ENCODE results near the gene SERPINB8.

Gene SERPINB8

DNA sequence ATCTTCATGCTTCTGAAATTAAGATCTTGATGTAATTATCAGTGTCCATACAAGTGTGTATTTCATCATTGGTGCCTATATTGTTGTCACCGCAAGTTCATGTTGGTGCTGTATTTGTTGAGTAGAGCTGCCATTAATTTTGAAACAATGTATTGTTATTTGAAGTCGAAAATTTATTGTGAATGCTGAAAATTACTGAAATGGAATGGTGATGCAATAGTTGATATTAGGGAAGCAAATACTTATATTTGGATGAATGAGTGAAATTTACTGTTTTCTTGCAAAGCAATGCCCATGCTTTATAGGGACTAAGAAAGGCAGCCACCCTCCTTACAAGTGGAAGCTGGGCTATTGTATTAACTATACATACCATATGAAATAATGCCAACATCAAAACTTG is 41.6 kb downstream of the SERPINB8 start:
- FAIRE-seq (no peak), DNase-seq (ENCODE audit: low spot score) (no peak)

DNA sequence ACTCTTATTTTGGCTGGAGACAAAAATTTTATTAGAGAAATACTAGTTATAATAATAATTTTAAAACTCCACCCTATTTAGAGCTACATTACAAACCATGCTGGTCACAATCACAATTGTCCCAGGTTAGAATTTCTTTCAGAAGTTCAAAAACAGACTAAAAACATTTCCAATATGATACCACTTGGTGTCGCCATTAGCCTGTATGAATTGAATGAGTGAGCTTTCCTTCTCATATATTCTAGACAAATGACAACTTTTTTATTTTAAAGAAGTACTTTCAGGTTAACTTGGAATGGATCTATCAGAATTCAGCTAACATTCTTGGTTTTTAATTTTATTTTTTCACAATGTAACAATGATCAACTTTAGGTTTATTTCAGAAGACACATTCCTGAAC is 48.0 kb downstream of the SERPINB8 start:
- peak; percentile 57 for FAIRE-seq

GRCh38 chr18:64019922-64020756 is 50.3 kb downstream of the SERPINB8 start:
- FAIRE-seq (no peak), DNase-seq (ENCODE audit: low spot score) (no peak)

More for the DNA sequence above, 48.0 kb downstream of the SERPINB8 start:
- DNase-seq (ENCODE audit: low spot score): no peak

GRCh38 chr18:64026350-64026749 is 56.5 kb downstream of the SERPINB8 start:
- no peak for DNase-seq (ENCODE audit: low spot score)
- FAIRE-seq: no peak

DNA sequence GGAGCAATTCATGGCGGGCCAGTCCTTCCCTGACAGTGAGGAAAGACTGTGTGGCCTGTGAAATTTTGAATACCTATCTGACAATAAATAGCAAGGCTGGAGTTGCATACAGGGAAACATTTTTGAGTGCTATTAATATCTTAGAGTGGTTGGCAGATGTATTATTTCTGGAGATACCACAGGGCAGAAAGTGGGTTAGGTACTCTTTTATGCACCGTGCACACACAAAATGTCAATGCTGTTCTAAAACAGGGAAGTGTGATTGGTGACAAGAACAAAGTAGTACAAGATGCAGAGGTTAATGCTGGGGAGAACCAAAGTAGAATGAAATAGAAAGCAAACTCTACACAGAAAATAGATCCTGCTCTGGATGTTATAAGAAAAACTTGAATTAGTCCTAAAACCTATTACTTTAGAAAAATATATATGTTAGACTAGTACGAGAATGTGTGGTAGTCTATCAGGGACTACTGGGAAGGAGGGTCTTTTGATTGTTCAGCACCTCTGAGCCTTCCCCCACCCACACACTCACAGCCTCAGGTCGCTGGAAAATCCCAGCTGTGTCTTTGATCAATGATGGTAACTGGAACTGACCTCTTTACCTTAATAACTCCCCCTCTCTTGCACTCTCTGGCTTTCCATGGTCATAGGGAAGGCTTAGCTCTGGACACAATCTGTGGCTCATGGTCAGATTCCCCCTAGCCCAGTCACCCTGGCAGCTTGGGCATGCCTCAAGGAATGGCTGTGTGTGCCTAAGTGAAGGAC is 58.2 kb downstream of the SERPINB8 start:
- FAIRE-seq: no peak
- no peak for DNase-seq (ENCODE audit: low spot score)

DNA sequence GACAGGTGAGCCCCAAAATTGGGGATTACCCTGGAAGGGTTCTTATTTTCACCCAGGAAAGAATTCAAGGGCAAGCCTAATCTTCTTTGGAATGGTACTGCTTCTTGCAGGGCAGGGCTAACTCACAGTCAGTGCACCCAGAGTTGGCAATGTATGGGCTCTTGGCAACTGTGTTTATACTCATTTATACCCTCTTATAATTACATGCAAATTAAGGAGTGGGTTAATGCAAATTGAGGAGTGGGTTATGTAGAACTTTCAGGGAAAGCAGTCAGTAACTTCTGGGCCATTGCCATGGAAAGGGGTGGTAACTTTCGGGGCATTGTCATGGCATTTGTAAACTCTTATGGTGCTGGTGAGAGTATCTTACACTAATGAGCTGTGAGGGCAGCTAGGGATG is 59.2 kb downstream of the SERPINB8 start:
- no peak for DNase-seq (ENCODE audit: low spot score)
- no peak for FAIRE-seq

DNA sequence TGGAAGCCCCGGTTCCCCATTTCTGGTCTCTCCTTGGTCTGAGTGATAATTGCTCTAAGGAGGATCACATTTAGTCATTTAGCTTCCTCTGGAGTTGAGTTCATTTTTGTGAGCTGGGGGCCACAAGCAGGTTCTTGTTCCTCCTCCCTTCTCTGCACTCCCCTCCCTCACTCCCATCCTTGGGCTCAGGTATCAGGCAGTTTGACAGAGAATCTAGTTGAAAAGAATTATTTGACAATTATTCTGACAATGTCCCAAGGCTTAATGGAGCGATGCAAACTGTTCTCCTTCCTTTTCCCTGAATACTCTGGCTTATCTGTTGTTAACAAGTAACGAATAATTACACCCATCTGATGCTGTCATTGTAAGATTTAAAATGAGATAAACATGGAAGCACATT is 61.5 kb downstream of the SERPINB8 start:
- FAIRE-seq (no peak), DNase-seq (ENCODE audit: low spot score) (no peak)

- DNase-seq (ENCODE audit: low spot score) (no peak), FAIRE-seq (no peak)
These were observed 62.4 kb downstream of the SERPINB8 start for GRCh38 chr18:64032312-64032711.

DNA sequence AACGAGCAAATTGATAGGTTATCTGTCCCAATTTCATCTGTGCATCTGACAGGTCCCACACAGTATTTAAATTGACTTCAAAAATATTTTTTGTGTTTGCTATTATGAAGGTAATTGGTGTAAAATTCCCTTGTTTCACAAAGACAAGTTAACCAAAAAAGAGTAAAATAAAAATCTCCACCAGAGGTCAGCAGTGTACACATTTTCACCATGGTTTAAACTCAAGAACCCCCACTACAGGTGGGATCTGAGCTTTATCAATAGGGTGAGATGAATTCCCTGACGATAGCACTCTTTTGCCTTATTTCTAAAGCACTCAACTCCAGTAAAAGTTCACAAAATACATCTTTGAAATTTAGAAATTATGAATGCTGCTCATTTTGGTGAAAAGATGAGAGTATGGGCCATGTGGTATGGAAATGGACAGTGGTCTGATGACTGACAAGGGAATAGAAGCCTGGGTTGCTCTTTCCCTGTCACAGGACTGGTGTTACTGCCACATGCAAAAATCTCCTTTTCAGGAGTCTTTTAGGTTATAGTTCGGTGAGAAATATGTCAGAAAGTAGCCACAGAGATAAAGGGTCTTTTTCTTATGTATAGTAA is 68.0 kb downstream of the SERPINB8 start:
- DNase-seq (ENCODE audit: low spot score) (peak; percentile 21), FAIRE-seq (peak; percentile 34)
